ENCODE data around the gene ESRRB.

DNA sequence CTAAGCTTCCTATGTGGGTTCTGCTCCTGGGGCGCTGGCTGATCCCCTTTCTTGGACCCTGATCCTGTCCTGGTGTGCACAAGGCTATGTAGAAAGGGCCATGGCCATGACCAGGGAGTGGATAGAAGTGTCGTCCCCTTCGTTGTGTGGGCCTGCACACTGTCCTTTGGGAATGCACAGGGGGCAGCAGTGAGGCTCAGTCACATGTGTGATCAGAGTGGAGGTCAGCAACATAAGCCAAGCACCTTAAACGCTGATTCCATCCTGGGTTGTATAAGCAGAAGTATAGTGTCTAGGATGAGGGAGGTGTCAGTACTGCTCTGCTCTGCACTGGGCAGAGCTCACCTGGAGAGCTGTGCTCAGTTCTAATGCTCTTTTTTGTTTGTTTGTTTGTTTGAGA lies 48.4 kb downstream of the ESRRB start:
- TF ChIP-seq POLR2A (IDR thresholded peaks at IDR 0.05) (no peak), CTCF (IDR thresholded peaks at IDR 0.05) (no peak), POLR2AphosphoS5 (IDR thresholded peaks at IDR 0.05) (no peak)

All from breast epithelium (tissue), 3 donors.